Fibroblast of upper back skin (primary cell): ENCODE results near the gene RIN2.
"Not testable (repeated sequence)": the region's sequence is repeated elsewhere in the genome, so short reads cannot be mapped to it uniquely, and the experiment has no call there.

Experiments
- DNase-seq: peaks from one replicate; pipeline ENCODE4 v3.0.0-alpha.2; 2013

RIN2 gene

DNA sequence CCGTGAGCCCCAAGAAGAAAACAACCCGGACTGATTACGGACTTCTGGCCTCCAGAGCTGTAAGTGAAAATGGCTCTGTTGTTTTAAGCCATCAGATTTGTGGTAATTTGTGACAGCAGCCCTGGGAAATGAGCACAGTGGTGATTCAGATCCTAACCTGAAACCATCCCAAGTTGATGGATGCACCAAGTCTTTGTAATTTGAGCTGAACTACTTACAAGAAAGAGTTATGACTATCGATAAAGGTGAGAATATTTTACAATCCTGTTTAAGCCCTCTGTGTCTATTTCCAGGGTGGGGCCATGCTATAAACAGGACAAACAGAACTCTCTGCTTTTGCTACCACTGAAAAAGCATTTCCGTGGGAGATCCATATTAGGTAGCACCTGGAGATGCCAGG lies 19.1 kb upstream of the RIN2 start:
- DNase-seq = peak; percentile 4

DNA sequence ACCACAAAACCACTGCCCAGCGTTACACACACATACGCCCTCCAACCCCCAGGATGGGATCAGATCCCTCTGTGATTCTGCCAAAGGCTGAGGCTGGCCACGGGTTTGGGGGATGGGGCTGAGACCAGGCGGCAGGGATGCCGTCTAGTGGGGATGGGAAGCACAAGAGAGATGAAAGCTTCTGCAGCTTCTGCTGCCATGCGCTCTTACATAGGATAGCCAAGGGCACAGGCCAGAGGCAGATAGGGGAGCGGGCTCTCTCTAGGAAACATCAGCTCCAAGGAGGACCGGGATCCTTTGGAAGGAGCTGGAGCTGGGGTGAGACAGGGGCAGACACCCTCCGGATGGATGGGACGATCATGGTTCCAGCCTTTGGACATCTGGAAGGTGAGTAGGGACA lies 18.7 kb upstream of the RIN2 start:
- DNase-seq = no peak

DNA sequence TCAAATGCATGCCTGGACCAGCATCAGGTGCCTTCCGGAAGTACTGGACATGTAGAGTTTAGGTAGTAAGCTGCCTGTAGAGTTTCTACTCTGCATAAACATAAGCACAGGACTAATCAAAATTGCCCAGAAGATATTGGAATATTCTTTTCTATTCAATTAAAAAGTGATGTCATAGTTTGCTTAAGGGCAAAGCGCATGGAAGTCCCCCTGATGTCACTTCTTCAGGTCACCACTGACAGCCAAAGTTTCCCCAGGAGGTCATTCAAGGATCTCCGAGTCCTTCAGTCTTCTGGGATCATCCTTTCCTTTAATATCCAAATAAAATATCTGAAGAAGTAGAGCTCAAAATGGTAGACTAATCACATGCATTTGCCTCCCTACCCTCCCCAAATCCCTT lies 17.5 kb upstream of the RIN2 start:
- no peak for DNase-seq

DNA sequence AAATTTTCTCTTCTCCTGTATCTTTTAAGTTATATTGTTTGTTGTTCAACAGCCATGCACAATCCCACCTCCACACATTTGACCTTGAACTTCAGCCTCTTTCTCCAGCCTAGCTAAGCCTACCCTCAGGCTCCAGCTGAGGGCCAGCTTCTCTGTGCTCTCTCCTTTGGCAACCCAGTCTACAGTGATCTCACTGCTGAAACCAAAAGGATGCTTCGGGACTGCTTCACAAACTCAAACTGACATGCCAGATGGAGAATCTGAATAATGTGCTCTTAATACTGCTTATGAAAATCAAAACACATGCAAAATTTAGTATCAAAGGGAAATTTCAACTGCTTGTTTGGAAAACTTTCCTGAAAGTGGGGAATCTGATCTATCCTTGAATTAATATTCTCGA lies 16.1 kb upstream of the RIN2 start:
- no peak for DNase-seq

DNA sequence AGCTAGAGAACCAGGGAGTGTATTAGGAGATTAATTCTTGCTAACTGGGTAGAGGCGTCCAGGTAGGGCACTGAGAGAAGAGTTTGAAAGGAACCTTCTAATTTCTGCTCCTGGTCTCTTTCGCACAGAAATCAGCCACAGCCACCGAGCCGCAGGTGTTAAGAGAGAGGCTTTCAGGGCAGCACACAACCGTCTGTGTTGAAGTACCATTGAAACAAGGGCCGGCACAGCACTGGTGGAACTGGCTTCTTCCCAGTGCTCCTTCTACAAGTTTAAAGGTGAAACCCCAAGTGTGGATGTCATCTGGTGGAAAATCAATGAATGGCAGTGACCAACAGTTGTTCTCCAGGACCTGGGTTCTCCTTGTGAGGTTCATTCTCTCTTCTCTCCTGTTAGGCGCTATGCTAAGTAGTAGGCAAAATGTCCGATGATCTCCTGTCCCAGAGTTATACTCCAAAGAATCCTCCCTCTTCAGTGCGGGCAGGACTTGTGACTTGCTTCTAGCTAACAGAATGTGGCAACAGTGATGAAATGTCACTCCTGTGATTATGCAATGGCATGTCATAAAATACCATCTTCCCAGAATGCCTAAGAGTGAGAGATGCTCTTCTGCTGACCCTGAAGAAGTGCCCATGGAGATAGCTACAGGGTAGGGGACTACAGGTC lies 15.0 kb upstream of the RIN2 start:
- no peak for DNase-seq

DNA sequence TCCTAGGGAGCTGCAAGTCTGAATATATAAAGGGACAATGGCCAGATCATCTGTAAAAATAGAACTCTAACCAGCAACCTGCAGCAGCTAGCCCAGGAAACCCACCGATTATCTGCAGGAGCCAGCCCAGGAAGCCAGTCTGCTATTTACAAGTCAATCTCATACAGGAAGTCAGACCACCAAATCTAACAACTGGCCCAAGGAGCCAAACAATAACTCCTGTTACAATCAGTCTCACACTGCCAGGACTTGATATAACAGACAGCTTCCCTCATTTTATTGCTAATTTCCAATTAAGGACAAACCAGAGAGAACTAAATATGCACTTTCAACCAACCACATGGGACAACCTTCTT lies 14.4 kb upstream of the RIN2 start:
- no peak for DNase-seq

DNA sequence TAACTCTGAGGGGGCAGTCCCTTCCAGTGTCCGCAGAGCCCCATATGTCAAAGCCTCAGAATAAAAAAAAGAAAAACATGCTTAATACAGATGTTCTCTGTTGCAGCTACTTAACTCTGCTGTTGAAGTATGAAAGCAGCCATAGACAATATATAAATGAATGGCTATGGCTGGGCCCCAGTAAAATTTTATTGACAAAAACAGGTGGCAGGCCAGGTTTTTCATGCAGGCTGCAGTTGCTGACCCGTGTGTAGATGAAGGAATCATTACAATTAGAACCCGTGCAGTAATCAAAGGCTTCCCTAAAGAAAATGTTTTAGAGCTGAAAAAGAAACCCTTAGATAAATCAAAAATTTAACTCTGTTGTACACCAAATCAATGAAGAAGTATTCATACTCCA lies 13.0 kb upstream of the RIN2 start:
- DNase-seq = no peak

DNA sequence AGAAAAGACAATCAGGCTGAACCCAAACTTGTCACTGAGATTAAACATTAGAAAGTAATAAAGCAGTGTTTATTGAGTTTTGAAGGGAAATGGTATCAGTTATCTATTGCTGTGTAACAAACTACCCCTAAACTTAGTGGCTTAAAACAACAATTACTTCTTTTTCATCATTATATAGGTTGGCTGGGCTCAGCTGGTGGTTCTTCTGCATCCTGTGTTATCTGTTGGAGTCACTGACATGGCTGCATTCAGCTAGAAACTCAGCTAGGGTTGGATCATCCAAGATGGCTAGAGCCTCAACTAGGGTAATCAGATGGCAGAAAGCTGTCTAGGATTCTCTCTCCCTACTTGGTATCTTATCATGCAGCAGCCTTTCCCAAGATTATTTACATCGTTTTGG lies 12.5 kb upstream of the RIN2 start:
- no peak for DNase-seq

DNA sequence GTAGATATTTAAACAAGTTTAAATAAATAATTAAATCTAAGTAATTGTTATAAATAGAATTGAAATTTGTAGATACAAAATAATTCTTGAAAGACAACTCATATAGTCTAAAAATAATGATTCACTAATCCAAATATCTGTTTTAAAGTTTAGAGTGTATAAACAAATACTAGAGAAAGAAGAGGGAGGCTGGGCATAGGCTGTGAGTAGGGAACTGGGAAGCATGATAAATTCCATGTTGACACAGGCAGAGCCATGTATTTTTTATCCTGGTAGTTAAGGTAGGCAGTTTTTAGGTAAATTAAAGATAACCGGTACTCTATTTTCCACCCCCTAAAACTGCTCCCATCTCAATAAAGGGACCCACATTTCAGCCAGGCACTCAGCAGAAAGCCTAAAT lies 11.7 kb upstream of the RIN2 start:
- no peak for DNase-seq

DNA sequence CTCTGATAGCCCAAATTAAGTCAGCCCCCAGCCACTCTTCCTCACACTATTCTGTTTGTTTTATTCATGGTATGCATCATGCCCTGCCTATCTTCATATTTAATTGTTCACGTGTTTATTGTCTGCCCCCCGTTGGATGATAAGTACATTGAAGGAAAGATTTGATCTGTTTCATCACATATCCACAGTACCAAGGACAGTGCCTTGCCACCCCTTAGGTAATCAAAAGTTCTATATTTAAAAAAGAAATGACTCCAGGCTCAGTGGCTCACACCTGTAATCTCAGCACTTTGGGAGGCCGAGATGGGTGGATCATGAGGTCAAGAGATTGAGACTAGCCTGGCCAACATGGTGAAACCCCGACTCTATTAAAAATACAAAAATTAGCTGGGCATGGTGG lies 10.2 kb upstream of the RIN2 start:
- no peak for DNase-seq

DNA sequence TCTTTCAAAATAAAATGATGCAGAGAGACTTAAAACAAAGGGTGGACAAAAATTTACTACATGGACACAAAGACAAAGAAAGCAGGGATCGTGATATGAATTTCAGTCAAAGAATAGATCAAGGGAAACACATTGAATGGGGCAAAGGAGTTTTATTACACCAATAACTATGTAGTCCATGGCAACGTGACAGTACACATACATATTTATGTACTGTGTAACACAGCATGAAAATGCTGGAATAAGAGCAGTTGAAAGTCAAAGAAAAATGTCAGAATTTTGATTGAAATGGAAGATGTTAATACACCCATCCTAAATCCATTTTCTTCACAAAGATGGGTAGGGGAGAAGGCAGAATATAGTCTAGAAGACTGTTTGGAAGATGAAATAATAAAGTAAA lies 9.4 kb upstream of the RIN2 start:
- no peak for DNase-seq

DNA sequence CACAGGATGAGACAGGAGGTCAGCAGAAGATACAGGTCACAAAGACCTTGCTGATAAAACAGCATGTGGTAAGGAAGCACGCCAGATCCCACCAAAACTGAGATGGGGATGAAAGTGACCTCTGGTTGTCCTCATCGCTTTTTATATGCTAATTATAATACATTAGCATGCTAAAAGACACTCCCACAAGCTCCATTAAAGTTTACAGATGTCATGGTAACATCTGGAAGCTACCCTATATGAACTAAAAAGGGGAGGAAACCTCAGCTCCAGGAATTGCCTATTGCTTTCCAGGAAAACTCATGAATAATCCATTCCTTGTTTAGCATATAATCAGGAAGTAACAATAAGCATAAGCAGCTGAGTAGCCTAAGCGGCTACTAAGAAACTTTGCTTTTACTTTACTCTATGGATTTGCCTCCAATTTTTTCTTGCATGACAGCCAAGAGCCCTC lies 8.4 kb upstream of the RIN2 start:
- DNase-seq = no peak

DNA sequence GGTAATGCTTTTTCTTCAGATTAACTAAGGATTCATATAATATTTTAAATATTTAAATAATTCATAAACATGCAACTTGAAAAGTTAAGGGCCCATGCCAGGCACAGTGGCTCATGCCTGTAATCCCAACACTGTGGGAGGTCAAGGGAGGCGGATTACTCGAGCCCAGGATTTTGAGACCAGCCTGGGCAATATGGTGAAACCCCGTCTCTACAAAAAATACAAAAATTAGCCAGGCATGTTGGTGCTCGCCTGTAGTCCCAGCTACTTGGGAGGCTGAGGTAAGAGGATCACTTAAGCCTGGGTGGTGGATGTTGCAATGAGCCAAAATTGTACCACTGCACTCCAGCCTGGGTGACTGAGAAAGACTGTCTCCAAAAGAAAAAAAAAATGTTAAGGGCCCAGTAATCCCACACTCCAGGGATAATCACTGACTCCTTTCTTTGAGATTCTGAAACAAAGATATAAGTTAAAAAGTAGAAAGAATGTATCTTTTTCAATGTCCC lies 7.9 kb upstream of the RIN2 start:
- no peak for DNase-seq

DNA sequence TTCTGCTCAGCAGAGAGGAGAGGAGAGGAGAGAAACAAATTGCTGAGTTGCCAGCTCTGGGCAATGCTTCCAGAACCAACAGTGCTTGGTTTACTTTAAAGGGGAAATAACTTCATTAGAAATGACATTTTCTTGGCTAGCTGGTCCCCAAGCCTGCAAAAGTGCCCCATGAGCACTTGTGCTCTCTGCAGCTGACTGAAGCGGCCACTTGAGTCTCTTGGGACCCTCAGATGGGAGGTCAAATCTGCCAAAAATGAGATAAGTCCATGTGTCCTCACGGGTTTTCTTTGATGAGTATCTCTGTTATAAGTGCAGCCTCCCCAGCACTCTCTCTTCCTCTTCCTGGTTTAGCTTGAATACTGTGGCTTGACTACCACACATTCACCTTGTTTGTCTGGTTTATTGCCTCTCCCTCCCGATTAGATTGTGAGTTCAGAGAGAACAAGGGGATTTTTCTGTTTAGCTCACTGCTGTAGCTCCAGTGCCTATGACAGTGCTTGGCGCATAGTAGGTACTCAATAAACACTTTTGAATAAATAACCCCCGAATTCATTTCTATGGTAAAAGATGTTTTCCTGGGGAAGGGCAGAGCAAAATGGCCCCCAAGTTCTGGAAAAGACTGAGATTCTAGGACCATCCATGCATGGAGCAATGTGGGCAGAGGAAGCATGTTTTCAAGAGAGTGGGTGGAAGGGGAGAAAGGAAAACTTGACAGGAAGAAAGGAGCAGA lies 7.0 kb upstream of the RIN2 start:
- DNase-seq = no peak

DNA sequence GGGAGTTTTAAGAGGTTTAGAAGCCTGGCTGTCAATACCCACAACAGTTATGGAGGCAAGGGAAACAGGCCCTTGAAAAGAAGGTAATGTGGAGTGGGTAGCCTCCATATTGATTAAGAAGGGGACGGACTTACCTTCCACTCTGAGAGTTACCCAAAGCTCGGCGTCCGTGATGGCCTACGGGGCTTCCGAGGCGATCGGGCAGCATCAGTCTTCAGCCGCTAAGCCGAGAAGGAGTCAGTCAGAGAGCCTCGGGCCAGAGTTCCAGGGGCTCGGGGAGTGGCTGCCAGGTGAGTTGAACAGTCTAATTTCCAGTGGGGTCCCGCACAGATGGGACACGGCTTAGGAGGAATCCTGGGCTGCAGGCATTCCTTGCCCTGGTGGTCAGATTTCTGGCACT lies 3.9 kb upstream of the RIN2 start:
- not testable (repeated sequence) for DNase-seq

DNA sequence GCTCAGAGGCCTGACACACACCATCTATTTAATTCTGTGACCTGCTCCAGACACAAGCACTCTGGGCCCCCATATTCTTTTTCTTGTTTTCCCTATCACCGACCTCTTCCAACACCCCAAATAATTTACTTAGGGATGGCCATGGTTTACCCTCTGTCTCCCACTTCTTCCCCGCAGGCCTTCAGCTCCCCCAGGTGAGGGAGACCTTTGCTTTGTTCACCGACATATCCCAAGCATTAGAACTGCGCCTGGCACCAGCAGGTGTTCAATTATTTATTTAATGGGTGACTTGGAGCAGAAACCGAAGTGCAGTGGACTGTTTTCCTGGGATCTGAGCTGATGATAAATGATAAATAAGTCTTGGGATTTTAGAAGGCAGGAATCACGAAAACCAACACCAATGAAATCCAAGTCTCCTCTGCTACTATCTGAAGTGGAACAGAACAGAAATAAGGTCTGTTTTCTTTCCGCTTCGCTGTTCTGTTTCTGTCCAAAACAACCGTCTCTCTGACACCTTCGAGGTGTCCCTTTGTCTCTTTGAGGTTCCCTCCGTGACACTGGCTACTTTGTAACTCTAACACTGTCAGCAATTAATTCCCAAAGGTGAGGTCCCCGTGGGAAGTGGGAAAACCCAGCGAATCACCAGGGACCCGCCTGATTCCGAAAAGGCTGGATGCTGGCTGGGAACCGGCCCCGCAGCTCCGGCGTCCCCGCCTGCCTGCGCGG lies 1.1 kb upstream of the RIN2 start:
- DNase-seq = no peak

DNA sequence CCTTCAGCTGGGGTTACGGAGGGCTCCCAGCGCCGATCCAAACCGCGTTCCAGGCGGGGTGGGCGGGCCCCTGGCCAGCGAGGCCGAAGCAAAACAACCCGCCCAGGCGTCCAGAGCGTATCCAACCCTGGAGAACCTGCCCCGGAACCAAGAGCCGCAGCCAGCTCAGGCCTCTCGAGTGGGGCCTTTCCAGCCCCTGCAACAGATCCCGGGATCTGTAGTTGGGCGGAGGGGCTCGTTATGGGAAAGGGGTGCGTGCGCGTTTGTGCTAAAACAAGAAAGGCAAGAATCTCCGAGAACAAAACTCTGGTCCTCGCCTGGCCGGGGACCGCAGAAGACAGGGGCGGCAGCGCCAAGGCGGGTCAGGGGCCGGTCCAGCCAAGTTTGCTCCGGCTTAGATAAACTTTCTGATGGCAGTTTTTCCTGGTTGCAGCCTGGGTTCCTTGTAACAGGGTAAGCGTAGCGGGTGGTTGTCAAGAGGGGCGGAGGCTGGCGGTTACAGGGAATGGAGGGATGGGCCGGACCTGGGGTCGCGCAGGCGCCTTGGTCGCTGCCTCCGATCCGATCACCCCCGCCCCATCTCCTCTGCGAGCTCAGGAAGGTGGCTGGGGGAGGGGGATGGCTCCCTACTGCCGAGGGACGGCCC lies 448 bp upstream of the RIN2 start:
- peak; percentile 85 for DNase-seq

DNA sequence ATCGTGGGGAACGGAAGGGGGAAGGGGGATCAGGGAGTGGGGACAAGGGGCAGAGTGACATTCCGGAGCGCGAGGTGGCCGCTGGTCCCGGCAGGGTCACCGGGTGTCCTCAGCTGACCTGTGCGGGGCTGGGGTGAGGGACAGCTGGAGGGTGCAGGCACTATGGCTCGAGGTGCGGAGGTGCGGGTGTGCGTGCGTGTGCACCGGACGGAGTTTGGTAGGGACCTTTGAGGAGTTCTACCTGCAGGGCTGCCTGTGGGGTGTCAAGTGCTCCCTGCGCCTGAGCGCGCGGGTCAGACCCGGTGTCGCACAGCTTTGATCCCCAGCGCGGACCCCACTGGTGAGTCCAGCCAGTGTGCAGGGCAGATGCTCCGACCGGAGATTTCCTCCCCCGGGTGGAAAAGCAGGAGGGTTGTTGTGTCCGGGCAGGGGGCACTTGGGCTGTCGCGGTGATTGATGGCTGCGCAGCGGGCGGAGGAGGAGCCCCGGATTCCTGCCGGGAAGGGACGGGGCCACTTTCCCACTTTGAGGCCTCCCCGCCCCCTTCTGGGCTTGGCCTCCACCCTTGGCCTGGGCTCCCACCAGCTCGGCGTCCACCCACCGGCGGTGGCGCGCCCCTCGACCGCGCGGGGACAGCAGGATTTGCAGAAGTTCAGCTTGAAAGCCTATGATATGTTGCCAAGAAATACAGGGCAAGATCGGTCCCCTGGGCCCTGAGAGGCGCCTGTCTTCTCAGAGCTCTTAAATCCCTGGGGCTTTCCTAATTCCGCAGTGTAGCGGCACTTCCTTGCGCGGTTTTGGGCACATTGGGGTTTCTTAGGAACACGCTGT lies 658 bp downstream of the RIN2 start:
- peak; percentile 32 for DNase-seq

DNA sequence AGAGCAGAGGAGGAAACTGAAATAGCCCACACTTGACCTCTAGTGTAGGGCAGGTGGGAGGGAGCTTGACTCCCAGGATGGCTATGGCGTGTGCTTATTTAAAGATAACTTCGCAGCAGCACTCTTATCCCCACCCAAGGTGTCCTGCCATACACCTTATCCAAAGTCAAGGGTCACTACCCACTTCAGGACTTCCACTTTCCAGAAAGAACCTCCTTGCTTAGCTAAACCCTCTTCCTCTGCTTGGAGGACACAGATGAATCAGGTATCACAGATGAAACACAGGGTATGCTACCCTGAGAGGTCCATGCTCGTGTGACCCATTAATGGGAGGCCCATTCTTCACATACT lies 2.3 kb downstream of the RIN2 start:
- DNase-seq = no peak

DNA sequence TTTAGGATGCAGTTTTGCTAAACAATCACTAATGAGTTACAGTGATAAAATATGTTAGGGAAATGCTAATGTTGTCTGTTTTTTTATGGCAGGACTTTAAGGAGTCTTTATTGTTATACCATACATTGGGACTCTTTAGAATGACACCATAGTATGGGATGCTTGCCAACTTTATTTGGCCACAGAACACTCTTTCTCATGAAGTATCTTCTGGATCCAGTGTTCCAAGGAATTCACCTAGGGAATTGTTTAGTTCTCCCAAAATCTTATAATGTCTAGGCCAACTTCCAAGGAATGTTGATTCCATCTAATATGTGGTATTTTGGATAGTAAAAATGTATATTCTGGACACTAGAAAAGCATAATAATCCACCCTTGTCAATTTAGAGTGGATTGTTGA lies 3.3 kb downstream of the RIN2 start:
- peak; percentile 37 for DNase-seq

DNA sequence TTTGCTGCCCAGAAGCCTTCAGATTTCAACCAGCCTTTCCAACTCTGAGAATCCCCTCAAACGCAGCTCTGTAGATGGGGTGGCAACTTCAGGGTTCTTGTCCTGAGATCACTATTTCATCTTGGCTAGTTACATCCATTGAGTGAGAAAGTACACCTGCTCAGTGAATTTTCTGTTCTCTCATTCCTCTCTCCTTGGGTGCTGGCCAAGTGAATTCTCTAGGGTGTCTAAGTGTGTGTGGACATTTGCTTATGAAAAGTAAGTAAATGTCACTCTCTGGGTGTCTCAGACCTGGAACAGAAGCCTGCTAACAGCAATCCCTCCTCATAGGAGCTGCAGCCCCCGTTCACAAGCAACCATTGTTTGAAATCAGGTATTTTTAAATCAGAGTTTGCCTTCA lies 3.8 kb downstream of the RIN2 start:
- no peak for DNase-seq

DNA sequence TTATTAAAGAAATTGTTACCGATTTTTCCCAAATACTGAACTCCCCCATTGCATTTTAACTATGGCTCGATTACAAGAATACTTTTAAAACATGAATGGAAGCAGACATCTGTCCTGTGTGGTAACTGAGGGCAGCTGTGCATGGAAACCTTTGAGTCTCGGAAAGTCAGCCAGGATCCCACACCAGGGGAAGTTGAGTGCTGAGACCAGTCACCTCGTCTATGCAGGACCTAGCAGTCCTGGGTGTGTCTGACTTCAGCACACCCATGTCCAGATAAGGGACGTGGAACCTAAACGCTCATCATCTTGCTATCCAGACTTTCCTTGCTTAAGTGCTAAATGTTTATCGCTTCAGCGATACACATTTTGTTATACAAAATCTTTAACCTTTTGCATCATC lies 6.1 kb downstream of the RIN2 start:
- no peak for DNase-seq

DNA sequence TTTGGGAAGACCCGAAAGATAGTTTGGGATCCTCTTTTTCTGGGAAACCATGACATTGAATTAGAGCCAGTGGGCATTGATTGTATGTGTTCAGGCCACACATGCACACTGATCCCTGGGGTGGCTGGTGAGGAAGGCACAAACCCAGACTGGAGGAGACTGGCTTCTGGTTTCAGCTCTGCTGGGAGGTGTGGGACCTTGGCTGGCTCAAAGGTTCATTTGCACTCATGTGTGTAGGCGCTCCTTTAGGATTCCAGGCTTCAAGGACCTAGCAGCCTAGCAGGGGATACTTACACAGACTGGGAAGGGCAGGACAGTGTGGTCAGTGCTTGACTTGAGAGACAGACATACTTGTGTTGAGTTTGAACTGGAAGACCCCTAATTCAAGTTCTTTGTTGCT lies 7.2 kb downstream of the RIN2 start:
- DNase-seq = no peak
